ENCODE results near the gene RAB6B. TPM values are rescaled to one million over a fixed set of nuclear protein-coding genes. Genes with fewer than 3 reads are reported as not detected.

RAB6B gene
- total RNA-seq, 1 donor from 2014 or later = 21.2 TPM

GRCh38 chr3:133868186-133868585, 27.5 kb downstream of the RAB6B start:
- Mint-ChIP-seq H3K27me3 (no peaks in the 10 kb centered on the region), H3K4me1 (ENCODE audit: unreplicated experiment) (peaks cover 8% of the 10 kb centered on the region), H3K36me3 (peaks cover 7% of the 10 kb centered on the region), H3K27ac (no peak overlapping the region), H3K9me3 (no peaks in the 10 kb centered on the region), H3K4me3 (no peak overlapping the region)
- DNase-seq (ENCODE audit: extremely low spot score, unreplicated experiment) = no peak
- TF ChIP-seq CTCF (conservative IDR thresholded peaks at IDR 0.05) = no peak

GRCh38 chr3:133866141-133866540, 29.5 kb downstream of the RAB6B start:
- H3K4me1 Mint-ChIP-seq (ENCODE audit: unreplicated experiment) = peaks cover 8% of the 10 kb centered on the region
- no peak for TF ChIP-seq CTCF (conservative IDR thresholded peaks at IDR 0.05)
- no peak overlapping the region for H3K27ac Mint-ChIP-seq
- no peaks in the 10 kb centered on the region for H3K27me3 Mint-ChIP-seq
- H3K9me3 Mint-ChIP-seq = no peaks in the 10 kb centered on the region
- no peak for DNase-seq (ENCODE audit: extremely low spot score, unreplicated experiment)
- H3K4me3 Mint-ChIP-seq = no peak overlapping the region
- peaks cover 7% of the 10 kb centered on the region for H3K36me3 Mint-ChIP-seq

DNA sequence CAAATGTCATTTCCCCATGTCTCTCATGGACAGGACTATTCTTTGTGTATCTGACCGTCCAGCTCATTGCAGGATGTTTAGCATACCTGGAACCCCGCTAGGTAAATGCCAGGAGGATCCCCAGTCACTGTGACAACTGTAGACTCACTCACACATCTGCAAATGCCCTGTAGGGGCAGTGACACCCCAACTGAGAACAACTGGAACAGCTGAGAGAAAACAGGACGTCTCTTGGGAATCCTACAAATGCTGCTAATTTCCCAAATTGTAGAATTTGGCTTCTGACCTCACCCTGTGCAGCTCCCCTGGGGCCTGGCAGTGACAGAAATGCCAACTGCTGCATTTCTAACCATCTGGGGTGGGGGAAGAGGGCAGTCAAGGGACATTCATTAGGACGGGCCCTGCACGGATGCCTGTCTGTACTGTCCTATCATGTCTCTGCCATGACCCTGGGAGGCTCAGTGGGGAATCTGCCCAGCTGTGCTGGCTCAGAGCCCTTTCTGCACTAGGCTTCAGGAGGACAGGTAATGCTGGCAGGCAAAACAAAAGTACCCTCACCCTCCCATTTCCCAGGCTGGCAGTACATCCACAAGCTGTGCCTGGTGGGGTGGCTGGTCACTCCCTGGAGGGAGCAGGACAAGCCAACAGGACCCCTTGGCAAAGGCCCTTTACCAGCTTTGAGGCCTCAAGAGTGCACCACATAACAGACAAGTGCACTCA, 30.4 kb downstream of the RAB6B start:
- no peaks in the 10 kb centered on the region for H3K9me3 Mint-ChIP-seq
- no peaks in the 10 kb centered on the region for H3K27me3 Mint-ChIP-seq
- no peak overlapping the region for H3K27ac Mint-ChIP-seq
- H3K4me3 Mint-ChIP-seq = no peak overlapping the region
- no peak for DNase-seq (ENCODE audit: extremely low spot score, unreplicated experiment)
- peaks cover 8% of the 10 kb centered on the region for H3K4me1 Mint-ChIP-seq (ENCODE audit: unreplicated experiment)
- TF ChIP-seq CTCF (conservative IDR thresholded peaks at IDR 0.05) = no peak
- H3K36me3 Mint-ChIP-seq = peaks cover 7% of the 10 kb centered on the region

DNA sequence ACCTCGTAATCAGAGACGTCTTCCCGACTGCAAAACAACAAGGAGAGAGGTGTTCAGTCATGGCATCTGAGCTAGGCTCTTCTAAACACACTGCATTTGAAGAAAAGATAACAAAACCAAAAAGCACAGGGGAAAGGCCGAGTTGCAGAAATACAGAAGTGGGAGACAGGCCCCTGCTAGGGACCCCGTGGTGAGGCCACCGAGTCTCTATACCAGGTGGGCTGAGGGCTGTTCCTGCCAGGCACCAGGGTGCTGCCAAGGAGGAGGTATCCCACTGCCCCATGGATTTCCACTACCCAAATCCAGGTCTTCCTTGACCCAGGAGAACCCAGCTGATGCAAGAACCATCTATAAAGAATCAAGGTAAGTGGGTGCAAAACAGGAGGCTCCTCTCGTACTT, 31.1 kb downstream of the RAB6B start:
- no peaks in the 10 kb centered on the region for H3K27me3 Mint-ChIP-seq
- H3K9me3 Mint-ChIP-seq = no peaks in the 10 kb centered on the region
- H3K36me3 Mint-ChIP-seq = peaks cover 5% of the 10 kb centered on the region
- no peak for TF ChIP-seq CTCF (conservative IDR thresholded peaks at IDR 0.05)
- peaks cover 12% of the 10 kb centered on the region for H3K4me1 Mint-ChIP-seq (ENCODE audit: unreplicated experiment)
- H3K27ac Mint-ChIP-seq = no peak overlapping the region
- no peak overlapping the region for H3K4me3 Mint-ChIP-seq
- DNase-seq (ENCODE audit: extremely low spot score, unreplicated experiment) = no peak

DNA sequence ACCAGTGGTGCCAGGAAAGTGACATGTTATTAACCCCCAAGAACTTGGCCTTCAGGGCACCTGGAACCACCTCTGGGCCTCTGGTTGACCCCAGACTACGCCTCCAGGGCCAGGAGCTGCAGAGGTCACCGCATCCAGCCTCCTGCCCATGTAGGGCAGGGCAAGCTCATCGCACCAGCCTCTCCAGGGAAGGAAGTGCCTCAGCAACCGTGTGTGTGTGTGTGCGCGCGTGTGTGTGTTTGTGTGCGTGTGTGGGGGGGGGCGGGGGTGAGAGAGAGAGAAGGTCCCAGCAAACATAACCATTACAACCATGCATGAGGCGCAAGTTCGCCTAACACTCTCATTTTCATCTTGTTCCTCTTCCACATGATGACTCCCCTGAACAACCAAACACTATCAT, 31.8 kb downstream of the RAB6B start:
- no peaks in the 10 kb centered on the region for H3K27me3 Mint-ChIP-seq
- peaks cover 10% of the 10 kb centered on the region for H3K4me1 Mint-ChIP-seq (ENCODE audit: unreplicated experiment)
- TF ChIP-seq CTCF (conservative IDR thresholded peaks at IDR 0.05) = no peak
- H3K9me3 Mint-ChIP-seq = no peaks in the 10 kb centered on the region
- H3K27ac Mint-ChIP-seq = no peak overlapping the region
- no peak overlapping the region for H3K4me3 Mint-ChIP-seq
- peaks cover 6% of the 10 kb centered on the region for H3K36me3 Mint-ChIP-seq
- no peak for DNase-seq (ENCODE audit: extremely low spot score, unreplicated experiment)
